MM.1S (cell line): ENCODE data around the gene BTD.
A peak's percentile ranks its signal among the peaks of the same experiment; 100 is the strongest.

Experiments used
- DNase-seq: peaks from one replicate; pipeline ENCODE4 v3.0.0-alpha.2; 2015
- H2AFZ ChIP-seq: fragments of 300-600 bp; sonication (generic); 2 replicates; pipeline ENCODE4 v1.6.0; 2016; ENCODE audit warnings: antibody characterized with exemption, low read length
- H3F3A ChIP-seq: fragments of 300-600 bp; sonication (generic); 2 replicates; pipeline ENCODE4 v1.6.1; 2016; ENCODE audit warnings: mild to moderate bottlenecking, antibody characterized with exemption, low read length, moderate library complexity, mixed read lengths; ENCODE audit not compliant: insufficient read depth
- H3K27ac ChIP-seq: fragments of 300-600 bp; sonication (generic); 2 replicates; pipeline ENCODE4 v1.5.1; 2016; ENCODE audit warnings: mild to moderate bottlenecking, low read length
- H3K27me3 ChIP-seq: fragments of 300-600 bp; sonication (generic); replicated peaks from 2 replicates; pipeline ENCODE4 v1.6.0; 2016; ENCODE audit warnings: low read length; ENCODE audit not compliant: insufficient read depth
- H3K36me3 ChIP-seq: fragments of 300-600 bp; sonication (generic); replicated peaks from 2 replicates; pipeline ENCODE4 v1.6.1; 2016; ENCODE audit warnings: mild to moderate bottlenecking, low read length, mixed read lengths; ENCODE audit not compliant: insufficient read depth
- H3K4me1 ChIP-seq: fragments of 300-600 bp; sonication (generic); 2 replicates; pipeline ENCODE4 v1.6.1; 2016; ENCODE audit warnings: low read length, mixed read lengths
- H3K4me2 ChIP-seq: fragments of 300-600 bp; sonication (generic); 2 replicates; pipeline ENCODE4 v1.6.0; 2016; ENCODE audit warnings: low read depth, low read length
- H3K4me3 ChIP-seq: fragments of 300-600 bp; sonication (generic); 2 replicates; pipeline ENCODE4 v1.5.1; 2016; ENCODE audit warnings: low read length, mixed read lengths
- H3K79me2 ChIP-seq: fragments of 300-600 bp; sonication (generic); 2 replicates; pipeline ENCODE4 v1.6.1; 2016; ENCODE audit warnings: mixed run types, low read length, mixed read lengths
- H3K9ac ChIP-seq: fragments of 300-600 bp; sonication (generic); 2 replicates; pipeline ENCODE4 v1.6.1; 2016; ENCODE audit warnings: low read length, mixed read lengths
- H3K9me2 ChIP-seq: fragments of 300-600 bp; sonication (generic); replicated peaks from 2 replicates; pipeline ENCODE4 v1.6.1; 2016; ENCODE audit warnings: mild to moderate bottlenecking, low read length, mixed read lengths; ENCODE audit not compliant: insufficient read depth
- H3K9me3 ChIP-seq: fragments of 300-600 bp; sonication (generic); replicated peaks from 2 replicates; pipeline ENCODE4 v1.6.1; 2016; ENCODE audit warnings: mild to moderate bottlenecking, low read length, mixed read lengths; ENCODE audit not compliant: insufficient read depth
- H4K20me1 ChIP-seq: fragments of 300-600 bp; sonication (generic); 2 replicates; pipeline ENCODE4 v1.6.1; 2016; ENCODE audit warnings: mild to moderate bottlenecking, low read length, moderate library complexity, mixed read lengths; ENCODE audit not compliant: insufficient read depth
- EZH2 ChIP-seq: fragments of 300-600 bp; sonication (generic); optimal IDR thresholded peaks from 2 replicates; pipeline ENCODE3; 2017; ENCODE audit warnings: low read depth, mild to moderate bottlenecking, antibody characterized with exemption, low read length, mixed read lengths
- EZH2phosphoT487 ChIP-seq: fragments of 300-600 bp; sonication (generic); IDR thresholded peaks from 2 replicates; pipeline ENCODE4 v1.6.1; 2018; ENCODE audit warnings: antibody characterized with exemption, low read length
- TF ChIP-seq, protein P1 (sequence below): fragments of 300-600 bp; sonication (generic); IDR thresholded peaks from 2 replicates; pipeline ENCODE4 v1.5.1; 2016; ENCODE audit warnings: antibody characterized with exemption, low read length, mixed read lengths

BTD gene

GRCh38 chr3:15645740-15646501 is 44.4 kb downstream of the BTD start:
- no peaks in the 10 kb centered on the region for H3K9me3 ChIP-seq
- H2AFZ ChIP-seq, result no peak overlapping the region
- peaks cover 43% of the 10 kb centered on the region for H3K4me1 ChIP-seq
- no peaks in the 10 kb centered on the region for H3K9me2 ChIP-seq
- H3K27me3 ChIP-seq, result no peaks in the 10 kb centered on the region
- H3K4me3 ChIP-seq, result no peak overlapping the region
- no peak overlapping the region for H3K4me2 ChIP-seq
- H3F3A ChIP-seq, result peaks cover 28% of the 10 kb centered on the region
- no peaks in the 10 kb centered on the region for H3K36me3 ChIP-seq
- H3K27ac ChIP-seq, result no peak overlapping the region
- no peak overlapping the region for H3K9ac ChIP-seq
- DNase-seq, result no peak
- TF ChIP-seq EZH2phosphoT487, result no peak
- no peak for TF ChIP-seq EZH2
- TF ChIP-seq, protein P1, sequence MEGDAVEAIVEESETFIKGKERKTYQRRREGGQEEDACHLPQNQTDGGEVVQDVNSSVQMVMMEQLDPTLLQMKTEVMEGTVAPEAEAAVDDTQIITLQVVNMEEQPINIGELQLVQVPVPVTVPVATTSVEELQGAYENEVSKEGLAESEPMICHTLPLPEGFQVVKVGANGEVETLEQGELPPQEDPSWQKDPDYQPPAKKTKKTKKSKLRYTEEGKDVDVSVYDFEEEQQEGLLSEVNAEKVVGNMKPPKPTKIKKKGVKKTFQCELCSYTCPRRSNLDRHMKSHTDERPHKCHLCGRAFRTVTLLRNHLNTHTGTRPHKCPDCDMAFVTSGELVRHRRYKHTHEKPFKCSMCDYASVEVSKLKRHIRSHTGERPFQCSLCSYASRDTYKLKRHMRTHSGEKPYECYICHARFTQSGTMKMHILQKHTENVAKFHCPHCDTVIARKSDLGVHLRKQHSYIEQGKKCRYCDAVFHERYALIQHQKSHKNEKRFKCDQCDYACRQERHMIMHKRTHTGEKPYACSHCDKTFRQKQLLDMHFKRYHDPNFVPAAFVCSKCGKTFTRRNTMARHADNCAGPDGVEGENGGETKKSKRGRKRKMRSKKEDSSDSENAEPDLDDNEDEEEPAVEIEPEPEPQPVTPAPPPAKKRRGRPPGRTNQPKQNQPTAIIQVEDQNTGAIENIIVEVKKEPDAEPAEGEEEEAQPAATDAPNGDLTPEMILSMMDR, result no peak
- no peaks in the 10 kb centered on the region for H3K79me2 ChIP-seq
- H4K20me1 ChIP-seq, result no peaks in the 10 kb centered on the region

GRCh38 chr3:15646851-15647511 is 45.4 kb downstream of the BTD start:
- H3K9me2 ChIP-seq, result no peaks in the 10 kb centered on the region
- peak overlapping the region; percentile 71 for H3K4me2 ChIP-seq
- TF ChIP-seq EZH2phosphoT487 (no peak), EZH2 (no peak)
- TF ChIP-seq, protein P1, result no peak
- H3K27ac ChIP-seq, result peak overlapping the region; percentile 94
- peak overlapping the region; percentile 31 for H3K4me3 ChIP-seq
- DNase-seq, result peak; percentile 73
- no peaks in the 10 kb centered on the region for H4K20me1 ChIP-seq
- no peaks in the 10 kb centered on the region for H3K36me3 ChIP-seq
- no peaks in the 10 kb centered on the region for H3K9me3 ChIP-seq
- H2AFZ ChIP-seq, result peak overlapping the region; percentile 1; the same call in 1 of the 2 replicates
- no peaks in the 10 kb centered on the region for H3K27me3 ChIP-seq
- peak overlapping the region; percentile 53 for H3K9ac ChIP-seq
- H3K79me2 ChIP-seq, result no peaks in the 10 kb centered on the region
- H3F3A ChIP-seq, result peaks cover 28% of the 10 kb centered on the region
- peaks cover 43% of the 10 kb centered on the region for H3K4me1 ChIP-seq

GRCh38 chr3:15647611-15648167 is 46.1 kb downstream of the BTD start:
- H3K36me3 ChIP-seq, result no peaks in the 10 kb centered on the region
- H3K4me2 ChIP-seq, result peak overlapping the region; percentile 71
- peak overlapping the region; percentile 26; the same call in 1 of the 2 replicates for H2AFZ ChIP-seq
- H3K9me2 ChIP-seq, result no peaks in the 10 kb centered on the region
- H3K9me3 ChIP-seq, result no peaks in the 10 kb centered on the region
- H4K20me1 ChIP-seq, result no peaks in the 10 kb centered on the region
- H3F3A ChIP-seq, result peaks cover 28% of the 10 kb centered on the region
- H3K4me1 ChIP-seq, result peaks cover 43% of the 10 kb centered on the region
- no peak for TF ChIP-seq EZH2
- TF ChIP-seq EZH2phosphoT487, result no peak
- TF ChIP-seq, protein P1, result no peak
- peak overlapping the region; percentile 31 for H3K4me3 ChIP-seq
- no peaks in the 10 kb centered on the region for H3K79me2 ChIP-seq
- peak overlapping the region; percentile 94 for H3K27ac ChIP-seq
- DNase-seq, result peak; percentile 95
- H3K27me3 ChIP-seq, result no peaks in the 10 kb centered on the region
- peak overlapping the region; percentile 60 for H3K9ac ChIP-seq
